HG03045 (cell line): ENCODE data around the gene ZNRF1.
"Not testable (repeated sequence)": the region's sequence is repeated elsewhere in the genome, so short reads cannot be mapped to it uniquely, and the experiment has no call there.

Experiments
- ATAC-seq: cut with Tn5 transposase; IDR thresholded peaks from one replicate; pipeline ENCODE4 v1.9.1; 2021; ENCODE audit warnings: mild to moderate bottlenecking, moderate library complexity; ENCODE audit not compliant: unreplicated experiment

ZNRF1 gene

DNA sequence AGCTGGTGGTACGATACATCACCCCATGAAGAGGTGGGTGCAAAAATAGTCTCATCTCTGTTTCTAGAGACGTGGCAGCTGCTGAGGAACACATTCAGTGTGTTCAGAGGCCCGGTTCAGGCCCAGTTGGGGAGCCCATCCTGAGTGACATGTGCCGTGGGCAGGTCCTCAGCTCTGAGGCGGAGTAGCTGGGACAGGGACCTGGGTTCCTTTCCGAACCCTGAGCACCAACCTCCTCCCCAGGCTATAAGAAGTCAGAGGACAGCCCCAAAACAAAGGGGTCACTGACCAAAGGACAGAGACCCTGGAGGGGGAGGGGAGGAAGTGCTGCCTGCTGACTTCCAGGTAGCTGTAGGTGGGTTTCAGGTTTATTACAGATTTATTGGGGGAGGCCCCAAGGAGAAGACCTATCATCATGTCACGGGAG lies 112.7 kb downstream of the ZNRF1 start:
- ATAC-seq: no peak

DNA sequence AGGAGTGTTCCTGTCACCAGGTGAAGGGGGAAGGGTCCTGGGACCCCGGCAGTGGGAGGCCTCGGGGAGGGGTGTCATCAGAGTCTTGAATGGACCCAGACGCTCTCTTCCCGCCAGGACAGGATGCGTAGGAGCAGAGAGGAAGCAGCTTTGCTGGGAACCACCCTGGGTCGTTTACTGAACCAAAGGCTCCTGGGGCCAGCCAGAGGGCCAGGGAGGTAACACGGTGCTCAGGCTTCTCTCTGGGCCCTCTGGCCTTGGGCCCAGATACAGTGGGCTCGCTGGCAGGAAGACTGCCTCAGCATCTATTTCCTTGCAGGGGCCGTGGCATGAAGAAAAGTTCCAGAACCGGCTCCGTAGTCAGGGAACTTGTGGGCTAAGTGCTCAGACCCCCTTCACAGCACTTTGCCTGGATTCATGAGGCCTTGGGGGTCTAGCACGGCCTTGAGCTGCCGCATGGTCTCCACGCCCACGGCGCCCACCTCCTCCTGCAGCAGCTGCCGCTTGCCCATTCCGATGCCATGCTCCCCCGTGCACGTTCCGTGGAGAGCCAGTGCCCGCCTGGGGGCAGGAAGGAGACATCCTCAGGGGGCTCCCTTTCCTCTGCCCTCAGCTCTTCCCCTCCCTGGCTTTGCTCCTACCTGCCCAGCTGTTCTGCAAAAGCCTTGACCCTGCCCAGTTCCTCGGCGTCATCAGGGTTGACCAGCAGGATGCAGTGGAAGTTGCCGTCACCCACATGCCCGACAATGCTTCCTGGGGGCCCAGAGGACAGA lies 113.3 kb downstream of the ZNRF1 start:
- no peak for ATAC-seq

DNA sequence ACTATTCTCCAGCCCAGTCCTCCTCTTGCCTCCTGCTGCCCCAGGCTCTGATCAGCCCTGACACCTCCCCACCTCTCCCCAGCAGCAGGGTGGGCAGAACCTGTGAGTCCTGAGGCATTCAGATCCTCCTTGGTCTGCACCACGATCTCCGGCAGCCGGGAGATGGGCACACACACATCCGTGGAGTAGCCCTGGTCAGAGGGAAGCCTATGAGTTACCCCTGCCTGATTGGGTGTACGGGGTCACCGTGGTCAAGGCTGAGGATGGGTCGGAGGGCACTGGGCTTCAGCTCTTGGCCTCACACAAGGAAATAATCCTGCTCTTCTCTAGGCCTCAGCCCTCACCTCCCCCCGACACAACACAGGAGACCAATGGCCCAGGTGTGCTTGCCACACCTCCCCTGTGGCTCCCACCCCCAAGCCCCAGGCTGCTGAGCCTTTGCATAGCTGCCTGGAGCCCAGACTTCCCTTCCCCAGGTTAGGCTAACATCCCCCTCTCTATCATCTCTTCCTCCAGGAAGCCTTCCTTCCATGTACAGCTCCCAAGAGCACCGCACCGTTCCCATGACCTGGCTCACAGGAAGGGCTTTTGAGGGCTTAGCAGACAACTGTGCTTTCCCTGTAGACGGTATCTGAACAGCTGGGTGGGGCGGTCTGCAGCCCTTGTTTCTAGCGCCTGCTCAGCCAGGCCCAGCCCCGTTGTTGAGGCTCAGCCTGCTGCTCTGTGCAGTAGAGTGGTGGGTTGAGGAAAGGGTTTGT lies 114.1 kb downstream of the ZNRF1 start:
- no peak for ATAC-seq

DNA sequence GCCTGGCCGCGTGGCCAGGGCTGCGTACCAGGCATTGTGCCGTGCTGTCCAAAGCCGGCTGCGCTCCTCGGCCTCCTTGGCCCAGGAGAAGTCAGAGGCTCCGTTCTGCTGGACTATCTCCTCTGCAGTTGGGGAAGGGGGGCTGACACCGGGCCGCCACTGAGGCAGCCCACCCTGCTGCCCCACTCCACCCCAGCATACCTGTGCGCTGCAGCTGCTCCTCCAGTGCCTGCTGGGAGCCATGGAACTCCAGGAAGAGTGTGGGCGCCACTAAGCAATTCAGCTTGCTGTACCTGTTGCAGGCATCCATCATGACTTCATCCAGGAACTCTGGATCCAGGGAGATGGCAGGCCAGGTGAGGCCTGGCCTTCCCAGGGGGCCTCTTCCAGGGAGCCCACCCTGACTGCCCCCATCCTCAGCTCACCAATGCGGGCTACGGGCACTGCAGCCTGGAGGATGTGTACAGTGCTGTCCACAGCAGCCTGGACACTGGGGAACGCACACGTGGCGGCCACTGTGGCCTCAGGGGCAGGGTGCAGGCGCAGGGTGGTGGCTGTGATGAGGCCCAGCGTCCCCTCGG lies 114.8 kb downstream of the ZNRF1 start:
- no peak for ATAC-seq

DNA sequence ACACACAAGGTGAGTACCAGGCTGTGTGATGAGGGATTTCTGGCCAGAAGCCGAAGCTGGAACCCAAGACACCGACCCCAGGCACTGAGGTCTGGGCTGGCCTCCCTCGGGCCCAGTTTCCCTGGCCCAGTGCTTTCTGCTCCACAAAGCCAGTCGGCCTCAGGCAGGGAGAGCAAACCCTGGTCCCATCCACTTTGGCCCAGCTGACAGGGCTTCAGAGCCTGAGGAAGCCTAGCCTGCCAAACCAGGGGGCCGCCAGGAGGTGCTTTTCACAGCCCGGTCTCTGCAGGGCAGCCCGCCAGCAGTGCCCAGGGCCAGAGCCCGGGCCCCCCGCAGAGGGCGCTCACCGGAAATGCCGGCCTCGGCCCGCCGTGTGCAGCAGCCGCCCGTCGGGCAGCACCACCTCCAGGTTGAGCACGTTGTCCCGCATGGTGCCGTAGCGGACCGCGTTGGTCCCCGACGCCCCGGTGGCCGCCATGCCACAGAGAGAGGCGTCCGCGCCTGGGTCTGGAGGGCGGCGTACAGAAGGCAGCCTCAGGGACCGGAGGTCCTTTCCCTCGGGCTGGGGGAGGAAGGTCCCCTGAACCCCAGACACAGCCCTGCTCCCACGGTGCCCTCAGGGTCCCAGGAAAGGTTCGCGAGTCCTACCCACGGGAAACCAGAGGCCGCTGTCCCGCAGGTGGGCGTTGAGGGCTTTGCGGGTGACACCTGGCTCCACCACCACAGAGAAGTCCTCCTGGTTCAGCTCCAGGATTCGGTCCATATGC lies 115.5 kb downstream of the ZNRF1 start:
- no peak for ATAC-seq

DNA sequence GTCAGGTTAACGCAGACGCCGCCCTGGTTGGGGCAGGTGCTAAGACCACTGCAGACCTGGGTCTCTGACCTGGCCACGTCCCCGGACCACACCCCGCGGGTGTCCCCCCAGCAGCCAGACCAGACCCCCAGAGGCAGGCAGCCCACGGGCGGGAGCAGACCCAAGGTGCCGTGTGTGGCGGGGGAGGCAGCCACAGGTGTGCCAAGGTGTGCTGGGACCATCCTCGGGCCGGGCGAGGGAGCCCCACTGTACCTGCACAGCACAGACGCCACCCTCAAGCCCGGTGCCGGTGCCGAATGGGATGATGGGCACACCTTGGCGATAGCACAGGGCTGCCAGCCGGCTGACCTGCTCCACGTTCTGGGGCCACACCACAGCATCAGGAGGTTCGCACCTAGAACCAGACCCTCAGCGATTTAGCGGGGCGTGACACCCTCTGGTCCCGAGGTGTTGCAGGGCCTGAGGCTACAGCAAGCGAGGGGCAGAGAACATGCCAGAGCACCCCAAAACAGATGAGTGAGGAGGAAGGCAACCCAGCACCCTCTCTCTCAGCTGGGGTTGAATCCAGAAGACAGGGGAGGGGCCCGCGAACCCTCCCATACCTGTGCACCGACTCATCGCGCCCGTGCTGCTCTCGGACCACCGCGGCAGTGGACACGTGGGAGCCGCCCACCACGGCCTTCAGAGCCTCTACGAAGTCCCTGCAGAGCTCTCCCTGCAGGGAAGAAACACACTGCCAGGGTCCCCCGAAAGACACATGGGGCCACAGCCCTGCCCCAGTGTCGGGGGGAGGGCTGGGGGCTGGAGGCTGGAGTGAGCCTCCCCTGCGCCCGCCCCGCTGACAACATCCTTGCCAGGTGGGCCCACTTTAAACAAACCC lies 116.4 kb downstream of the ZNRF1 start:
- no peak for ATAC-seq

DNA sequence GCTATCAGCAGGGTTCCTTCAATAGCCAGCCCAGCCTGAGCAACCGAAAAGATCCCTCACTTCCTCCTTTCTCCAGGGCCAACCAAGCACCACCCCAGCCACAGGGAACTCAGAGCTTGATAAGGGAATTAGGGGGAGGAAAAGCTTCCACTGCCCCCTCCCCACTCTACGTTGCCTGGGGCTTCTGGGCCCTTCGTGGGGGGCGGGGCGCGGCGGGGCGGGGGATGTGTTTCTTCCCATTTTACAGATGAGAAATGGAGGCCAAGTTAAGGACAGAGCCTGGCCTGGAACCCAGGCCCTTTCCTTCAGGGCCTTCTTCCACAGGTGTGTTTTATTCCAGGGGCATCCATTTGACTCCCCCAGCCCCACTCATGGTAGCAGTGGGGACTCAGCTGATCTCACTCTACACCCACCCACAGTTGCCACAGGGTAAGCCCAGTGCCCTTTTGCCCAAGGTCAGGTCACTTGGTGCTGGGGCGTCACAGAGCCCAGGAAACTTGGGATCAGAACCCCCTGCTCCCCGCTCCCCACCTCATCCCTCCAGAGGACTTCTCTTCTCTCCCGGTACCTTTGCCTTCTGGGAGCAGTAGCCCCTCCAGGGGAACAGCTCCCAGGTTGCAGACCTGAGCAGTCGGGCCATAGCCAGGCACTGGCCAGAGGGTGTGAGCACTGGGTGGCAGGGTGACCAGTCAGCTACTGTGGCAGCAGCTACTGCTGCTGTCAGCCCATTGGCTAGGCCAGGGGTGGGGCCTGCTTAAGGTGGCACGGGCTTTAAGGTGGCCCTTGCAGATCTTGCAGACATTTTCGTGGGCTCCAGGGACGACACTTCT lies 117.5 kb downstream of the ZNRF1 start, which contains the start of gene LDHD:
Gene LDHD (minus strand): TSS at position 700 of the 830 bp plus-strand sequence. CDS start 60 bp downstream, at position 640.
- ATAC-seq: no peak

DNA sequence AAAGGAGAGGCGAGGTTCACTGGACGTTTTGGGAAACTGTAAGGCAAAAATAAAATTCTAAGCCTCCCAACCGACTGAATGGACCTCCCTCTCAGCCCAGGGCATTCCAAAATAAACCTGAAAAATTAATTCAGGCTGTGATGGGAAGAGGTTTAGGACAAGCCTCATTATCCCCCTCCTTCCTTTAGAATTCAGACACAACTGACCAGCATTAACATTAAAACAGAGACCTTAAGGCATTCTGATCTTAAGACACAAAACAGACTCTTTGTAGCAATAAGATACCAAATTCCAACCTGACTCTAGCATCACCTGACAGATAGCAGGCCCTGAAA lies 118.1 kb downstream of the ZNRF1 start:
- no peak for ATAC-seq

DNA sequence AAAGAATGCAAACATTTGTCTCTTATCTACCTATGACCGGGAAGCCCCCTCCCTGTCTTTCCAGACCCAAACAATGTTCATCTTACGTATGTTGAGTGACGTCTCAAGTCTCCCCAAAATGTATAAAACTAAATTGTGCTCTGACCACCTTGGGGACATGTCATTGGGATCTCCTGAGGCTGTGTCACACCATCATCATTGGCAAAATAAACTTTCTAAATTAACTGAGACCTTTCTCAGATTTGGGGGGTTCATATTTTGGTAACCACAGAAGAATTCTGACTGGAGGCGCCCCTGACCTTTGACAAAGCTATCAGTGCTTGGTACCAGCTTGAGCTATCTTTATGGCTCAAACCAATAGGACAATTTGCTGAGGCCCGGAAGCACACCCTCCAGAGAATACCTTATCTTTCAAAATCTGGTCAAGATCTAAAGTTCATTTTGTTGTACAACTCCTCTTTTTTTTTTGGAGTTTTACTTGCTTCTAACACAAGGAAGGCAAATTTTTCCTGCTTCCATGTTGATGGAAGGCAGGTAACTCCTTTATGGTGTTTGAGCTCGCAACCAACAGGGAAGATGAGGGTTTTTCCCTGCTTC lies 120.2 kb downstream of the ZNRF1 start:
- no peak for ATAC-seq

DNA sequence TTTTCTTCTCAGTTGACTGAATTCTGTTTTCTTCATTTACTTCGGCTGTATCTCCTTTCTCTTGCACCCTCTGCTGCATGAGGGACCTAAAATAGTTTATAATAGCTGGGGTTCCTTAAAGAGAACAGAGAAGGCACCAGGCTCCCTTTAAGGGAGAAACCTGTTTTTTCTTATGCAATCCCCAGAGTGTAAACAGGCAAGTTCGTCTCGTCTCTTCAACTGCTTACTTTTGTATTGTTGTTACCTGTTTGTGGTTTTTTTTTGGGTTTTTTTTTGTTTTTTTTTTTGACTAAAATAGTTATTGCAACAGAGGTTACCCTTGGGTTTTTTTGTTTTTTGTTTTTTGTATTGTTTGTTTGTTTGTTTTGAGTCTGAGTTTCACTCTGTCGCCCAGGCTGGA lies 121.4 kb downstream of the ZNRF1 start:
- ATAC-seq: no peak

DNA sequence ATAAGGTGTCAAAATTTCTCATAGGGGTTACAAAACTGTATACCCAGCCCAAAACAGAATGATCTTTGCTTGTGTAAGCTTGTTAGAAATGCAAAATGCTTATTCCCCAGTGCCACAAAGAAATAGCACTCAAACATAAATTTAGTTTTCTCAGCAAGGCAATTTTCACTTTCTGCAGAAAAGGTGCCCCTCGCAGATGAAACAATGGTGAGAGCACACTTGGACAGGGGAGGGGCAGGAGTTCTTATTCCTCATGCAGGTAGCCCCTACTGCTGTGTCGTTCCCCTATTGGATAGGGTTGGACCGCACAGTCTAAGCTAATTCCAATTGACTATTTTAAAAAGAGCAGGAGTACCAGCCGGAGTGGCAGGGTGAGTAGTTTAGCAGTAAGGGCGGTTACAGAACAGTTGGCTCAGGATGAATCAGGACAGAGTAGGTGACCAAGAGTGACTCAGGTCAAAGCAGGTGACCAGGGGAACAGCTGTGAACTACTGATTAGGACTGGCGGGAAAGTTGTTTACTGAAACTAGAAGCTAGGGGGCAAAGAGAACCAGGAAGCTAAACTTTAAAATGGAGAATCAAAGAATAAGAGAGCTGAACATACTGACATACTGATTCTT lies 123.2 kb downstream of the ZNRF1 start:
- no peak for ATAC-seq

DNA sequence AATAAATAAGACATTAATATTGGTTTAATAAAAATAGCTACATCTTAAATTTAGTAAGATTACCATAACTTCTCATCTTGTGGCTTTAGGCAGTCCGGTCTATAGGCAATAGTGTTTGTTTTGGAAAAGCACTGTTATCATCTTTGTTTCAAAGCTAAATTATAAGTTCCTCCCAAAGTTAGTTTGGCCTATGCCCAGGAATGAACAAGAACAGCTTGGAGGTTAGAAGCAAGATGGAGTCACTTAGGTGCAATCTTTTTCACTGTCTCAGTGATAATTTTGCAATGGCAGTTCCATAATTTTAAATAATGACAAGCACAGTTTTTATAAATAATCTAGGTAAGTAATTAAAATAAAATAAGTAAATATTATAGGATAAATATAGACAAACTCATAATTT lies 123.8 kb downstream of the ZNRF1 start:
- ATAC-seq: no peak

DNA sequence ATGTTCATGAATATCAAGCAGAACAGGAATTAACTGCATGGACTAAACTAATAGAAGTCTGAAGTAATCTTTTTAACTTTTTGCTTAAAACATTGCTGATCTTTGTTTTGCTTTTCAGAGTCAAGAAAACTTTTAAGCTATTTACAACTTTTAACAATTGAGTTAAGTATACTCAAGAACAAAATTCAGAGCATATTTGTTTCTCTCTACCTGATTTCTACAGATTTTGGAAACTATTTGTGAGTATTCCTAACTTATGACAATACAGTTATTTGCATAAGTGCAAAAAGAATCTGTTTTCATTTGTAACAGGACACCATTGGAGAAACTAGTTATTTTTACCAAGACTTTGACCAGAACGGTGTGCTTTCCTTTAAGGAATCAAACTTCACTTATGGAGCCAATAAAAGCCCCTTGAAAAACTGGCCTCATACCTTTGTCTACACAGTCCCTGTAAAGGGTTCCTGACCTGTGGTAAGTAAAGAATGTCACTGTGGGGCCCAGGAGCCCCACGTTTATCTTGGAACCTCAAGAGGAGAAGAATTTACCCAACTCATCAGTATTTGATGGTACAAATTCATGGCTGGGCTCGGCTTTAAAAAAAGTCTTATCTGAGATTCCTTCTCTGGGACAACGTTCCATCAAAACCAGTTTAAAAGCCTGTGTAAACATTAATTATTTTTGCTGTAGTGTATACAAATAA lies 129.0 kb downstream of the ZNRF1 start:
- no peak for ATAC-seq

DNA sequence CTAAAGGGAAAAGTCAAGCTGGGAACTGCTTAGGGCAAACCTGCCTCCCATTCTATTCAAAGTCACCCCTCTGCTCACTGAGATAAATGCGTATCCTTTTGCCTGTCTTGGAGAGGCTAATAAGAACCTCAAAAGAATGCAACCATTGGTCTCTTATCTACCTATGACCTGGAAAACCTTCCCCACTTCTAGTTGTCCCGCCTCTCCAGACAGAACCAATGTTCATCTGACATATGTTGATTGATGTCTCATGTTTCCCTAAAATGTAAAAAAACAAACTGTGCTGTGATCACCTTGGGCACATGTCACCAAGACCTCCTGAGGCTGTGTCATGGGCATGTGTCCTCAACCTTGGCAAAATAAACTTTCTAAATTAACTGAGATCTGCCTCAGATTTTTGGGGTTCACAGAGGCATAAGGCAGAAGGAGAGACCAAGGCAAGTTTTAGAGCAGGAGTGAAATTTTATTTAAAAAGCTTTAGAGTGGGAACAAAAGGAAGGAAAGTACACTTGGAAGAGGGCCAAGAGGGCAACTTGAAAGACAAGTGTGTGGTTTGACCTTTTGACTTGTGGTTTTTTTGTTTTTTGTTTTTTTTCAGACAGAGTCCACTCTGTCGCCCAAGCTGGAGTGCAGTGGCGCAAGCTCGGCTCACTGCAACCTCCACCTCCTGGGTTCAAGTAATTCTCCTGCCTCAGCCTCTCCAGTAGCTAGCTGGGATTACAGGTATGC lies 130.8 kb downstream of the ZNRF1 start:
- ATAC-seq: not testable (repeated sequence)

DNA sequence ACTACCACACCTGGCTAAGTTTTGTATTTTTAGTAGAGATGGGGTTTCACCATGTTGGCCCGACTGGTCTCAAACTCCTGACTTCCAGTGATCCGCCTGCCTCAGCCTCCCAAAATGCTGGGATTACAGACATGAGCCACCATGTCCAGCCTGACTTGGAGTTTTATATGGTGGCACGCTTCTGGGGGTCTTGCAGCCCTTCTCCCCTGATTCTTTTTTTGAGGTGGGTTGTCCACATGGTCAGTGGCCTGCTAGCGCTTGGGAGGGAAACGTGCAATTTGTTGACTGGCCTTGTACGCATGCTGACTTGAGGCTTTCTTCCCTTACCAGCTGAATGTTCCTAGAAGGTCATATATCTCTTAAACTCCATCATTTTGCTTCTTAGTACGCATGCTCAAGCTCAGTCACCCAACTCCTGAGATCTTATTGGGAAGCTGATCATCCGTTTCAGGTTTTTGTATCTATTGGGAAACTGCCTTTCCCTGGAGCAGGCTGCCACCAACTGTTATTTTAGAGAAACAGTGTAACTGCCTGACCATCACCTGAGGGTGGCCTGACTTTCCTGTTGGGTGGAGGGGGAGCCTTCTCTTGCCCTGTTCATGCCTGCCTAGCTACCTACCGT lies 131.4 kb downstream of the ZNRF1 start:
- no peak for ATAC-seq

DNA sequence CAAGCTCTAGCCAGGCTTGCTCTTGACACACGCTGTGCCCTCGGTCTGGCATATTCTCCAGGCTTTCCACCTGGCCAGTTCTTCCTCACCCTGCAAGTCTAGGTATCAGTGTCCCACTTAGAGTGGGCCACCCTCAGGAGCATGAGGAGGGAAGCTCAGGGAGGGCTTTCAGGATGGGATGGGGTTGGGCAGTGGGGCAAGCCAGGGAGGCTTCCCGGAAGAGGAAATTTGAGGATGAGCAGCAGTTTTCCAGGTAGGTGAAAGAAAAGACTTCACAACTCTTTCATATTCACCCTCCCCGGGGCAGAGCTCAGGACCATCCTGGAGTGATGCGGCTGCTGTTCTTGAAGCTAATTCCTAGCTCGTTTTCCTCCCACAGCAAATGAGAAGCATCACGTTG lies 132.3 kb downstream of the ZNRF1 start:
- no peak for ATAC-seq

DNA sequence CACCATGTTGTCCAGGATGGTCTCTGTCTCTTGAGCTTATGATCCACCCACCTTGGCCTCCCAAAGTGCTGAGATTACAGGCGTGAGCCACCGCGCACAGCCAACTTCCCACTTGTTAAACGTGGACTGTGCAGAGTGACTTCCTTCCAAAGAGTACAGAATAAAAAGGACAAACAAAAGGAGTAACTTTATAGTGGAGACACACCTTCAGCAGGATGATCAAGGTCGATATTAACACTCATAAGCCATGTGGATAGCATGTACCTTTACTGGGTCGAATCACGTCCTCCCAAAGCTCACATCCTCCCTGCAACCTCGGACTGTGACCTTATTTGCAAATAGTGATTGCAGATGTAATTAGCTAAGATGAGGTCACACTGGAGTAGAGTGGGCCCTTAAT lies 139.4 kb downstream of the ZNRF1 start:
- no peak for ATAC-seq
